Measurements from ENCODE around the gene LGALS7B. TPM values are rescaled to one million over a fixed set of nuclear protein-coding genes. Genes with fewer than 3 reads are reported as not detected.

The LGALS7B gene
- 10 to 100 TPM in 2 of 7 donors, 1 to 10 TPM in 2, not detected in 3; 1.1 to 60.3 (median 17.5) TPM for total RNA-seq
- 100 to 1,000 TPM in 2 of 3 donors, 1 to 10 TPM in 1; 1.1 to 167 (median 116) TPM for polyA plus RNA-seq
- long read RNA-seq, donor 1, partial matches to known transcripts, result 0 of 1 reads
- long read RNA-seq, donor 1, other reads (novel, unspliced or antisense), result 0 of 1 reads
- long read RNA-seq, donor 2, partial matches to known transcripts, result 0 of 2 reads
- long read RNA-seq, donor 2, other reads (novel, unspliced or antisense), result 0 of 2 reads

- Histone ChIP-seq H3K9me3 (no peaks in the 10 kb centered on the region), H3K4me1 (peaks cover 0 to 15% (median 10%) of the 10 kb centered on the region in 6 donors), H3K36me3 (no peaks in the 10 kb centered on the region), H3K27me3 (replicated peaks in 1 of 7) (peaks cover 0 to 5% (median 0%) of the 10 kb centered on the region in 7 donors), H3K27ac (peak within 1 kb of the TSS in 1 of 8 donors; percentile 24), H3K4me3 (no peak within 1 kb of the TSS)
- TF ChIP-seq POLR2AphosphoS5 (IDR thresholded peaks at IDR 0.05) (no peak), POLR2A (IDR thresholded peaks at IDR 0.05) (no peak), CTCF (IDR thresholded peaks at IDR 0.05 in 8 of 11, conservative IDR thresholded peaks at IDR 0.05 in 3 of 11) (no peak)
- intact Hi-C loops (cut with DNase I; ENCODE audit: low total_unique reads), result no loop called here
- WGBS, 5 donors, result 83 to 92% (median 87%) methylated on average over 8 to 13 of the region's 17 CpGs
- DNase-seq, result no peak
Measured at GRCh38 chr19:38788478-38789243, at the start of gene LGALS7B. Gene LGALS7B, plus strand, starts transcription at chr19:38789200. Its CDS starts 27 bp downstream, at chr19:38789227.

GRCh38 chr19:38739440-38740256 is 49.4 kb upstream of the LGALS7B start:
- H3K27ac ChIP-seq, result peak overlapping the region in 1 of 8 donors; percentile 53
- TF ChIP-seq CTCF (IDR thresholded peaks at IDR 0.05 in 8 of 11, conservative IDR thresholded peaks at IDR 0.05 in 3 of 11), result no peak
- TF ChIP-seq POLR2A (IDR thresholded peaks at IDR 0.05), result no peak
- peak in 1 of 3 donors; percentile 15 for TF ChIP-seq POLR2AphosphoS5 (IDR thresholded peaks at IDR 0.05)
- H3K36me3 ChIP-seq, result no peaks in the 10 kb centered on the region
- peaks cover 0 to 15% (median 0%) of the 10 kb centered on the region in 7 donors for H3K27me3 ChIP-seq (replicated peaks in 1 of 7)
- H3K9me3 ChIP-seq, result no peaks in the 10 kb centered on the region
- peak; percentile 73 for DNase-seq
- peaks cover 10 to 42% (median 25%) of the 10 kb centered on the region in 6 donors for H3K4me1 ChIP-seq
- no peak overlapping the region for H3K4me3 ChIP-seq
- intact Hi-C loops (cut with DNase I; ENCODE audit: low total_unique reads), result no loop called here
- WGBS, 5 donors, result 37 to 69% (median 68%) methylated on average over 9 to 16 of the region's 16 CpGs

GRCh38 chr19:38740257-38740592 is 48.8 kb upstream of the LGALS7B start:
- TF ChIP-seq CTCF (IDR thresholded peaks at IDR 0.05 in 8 of 11, conservative IDR thresholded peaks at IDR 0.05 in 3 of 11) (no peak), POLR2AphosphoS5 (IDR thresholded peaks at IDR 0.05) (no peak), POLR2A (IDR thresholded peaks at IDR 0.05) (no peak)
- no peak for DNase-seq
- H3K36me3 ChIP-seq, result no peaks in the 10 kb centered on the region
- 70 to 87% (median 84%) methylated on average over 7 to 9 of the region's 9 CpGs for WGBS, 5 donors
- H3K9me3 ChIP-seq, result no peaks in the 10 kb centered on the region
- H3K27ac ChIP-seq, result peak overlapping the region in 1 of 8 donors; percentile 53
- peaks cover 5 to 37% (median 19%) of the 10 kb centered on the region in 6 donors for H3K4me1 ChIP-seq
- intact Hi-C loops (cut with DNase I; ENCODE audit: low total_unique reads), result no loop called here
- no peak overlapping the region for H3K4me3 ChIP-seq
- peaks cover 0 to 15% (median 0%) of the 10 kb centered on the region in 7 donors for H3K27me3 ChIP-seq (replicated peaks in 1 of 7)

Measured in spleen (tissue), 13 donors.